ENCODE results near the gene CACTIN. TPM values are rescaled to one million over a fixed set of nuclear protein-coding genes. Genes with fewer than 3 reads are reported as not detected.

CACTIN gene
- total RNA-seq, 4 donors from 2014 or later, result 21.1 to 46.5 (median 33.6) TPM

DNA sequence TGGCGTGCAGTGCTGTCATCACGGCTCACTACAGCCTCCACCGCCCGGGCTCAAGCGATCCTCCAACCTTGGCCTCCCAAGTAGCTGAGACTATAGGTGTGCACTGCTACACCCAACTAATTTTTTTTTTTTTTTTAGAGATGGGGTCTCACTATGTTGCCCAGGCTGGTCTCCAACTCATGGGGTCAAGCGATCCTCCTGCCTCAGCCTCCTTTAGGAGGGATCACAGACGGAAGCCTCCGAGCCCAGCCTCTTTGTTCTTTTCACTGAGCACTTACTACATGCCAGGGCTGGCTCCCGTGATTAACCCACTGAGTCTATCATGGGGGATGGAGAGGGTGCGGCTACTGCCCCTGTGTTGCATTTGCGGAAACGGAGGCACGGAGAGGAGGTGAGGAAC is 12.9 kb upstream of the CACTIN start:
- no peak overlapping the region for H3K4me3 ChIP-seq (ENCODE audit: low read depth, poor library complexity, severe bottlenecking)
- intact Hi-C loops (cut with DNase I; ENCODE audit: low total_unique reads), result no loop called here
- no peak for DNase-seq (ENCODE audit: low spot score in 2 of 2)
- WGBS, 2 donors, result 96 to 98% methylated on average over 13 of the region's 13 CpGs
- TF ChIP-seq, protein P1, sequence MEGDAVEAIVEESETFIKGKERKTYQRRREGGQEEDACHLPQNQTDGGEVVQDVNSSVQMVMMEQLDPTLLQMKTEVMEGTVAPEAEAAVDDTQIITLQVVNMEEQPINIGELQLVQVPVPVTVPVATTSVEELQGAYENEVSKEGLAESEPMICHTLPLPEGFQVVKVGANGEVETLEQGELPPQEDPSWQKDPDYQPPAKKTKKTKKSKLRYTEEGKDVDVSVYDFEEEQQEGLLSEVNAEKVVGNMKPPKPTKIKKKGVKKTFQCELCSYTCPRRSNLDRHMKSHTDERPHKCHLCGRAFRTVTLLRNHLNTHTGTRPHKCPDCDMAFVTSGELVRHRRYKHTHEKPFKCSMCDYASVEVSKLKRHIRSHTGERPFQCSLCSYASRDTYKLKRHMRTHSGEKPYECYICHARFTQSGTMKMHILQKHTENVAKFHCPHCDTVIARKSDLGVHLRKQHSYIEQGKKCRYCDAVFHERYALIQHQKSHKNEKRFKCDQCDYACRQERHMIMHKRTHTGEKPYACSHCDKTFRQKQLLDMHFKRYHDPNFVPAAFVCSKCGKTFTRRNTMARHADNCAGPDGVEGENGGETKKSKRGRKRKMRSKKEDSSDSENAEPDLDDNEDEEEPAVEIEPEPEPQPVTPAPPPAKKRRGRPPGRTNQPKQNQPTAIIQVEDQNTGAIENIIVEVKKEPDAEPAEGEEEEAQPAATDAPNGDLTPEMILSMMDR (IDR thresholded peaks at IDR 0.05), result no peak
- TF ChIP-seq POLR2A (IDR thresholded peaks at IDR 0.05), result no peak

- no peak for TF ChIP-seq POLR2A (IDR thresholded peaks at IDR 0.05)
- TF ChIP-seq, protein P1 (IDR thresholded peaks at IDR 0.05), result no peak
- intact Hi-C loops (cut with DNase I; ENCODE audit: low total_unique reads), result no loop called here
- no peak overlapping the region for H3K4me3 ChIP-seq (ENCODE audit: low read depth, poor library complexity, severe bottlenecking)
- 89 to 93% methylated on average over 40 to 42 of the region's 55 CpGs for WGBS, 2 donors
- DNase-seq (ENCODE audit: low spot score in 2 of 2), result no peak
Observed at GRCh38 chr19:3638208-3639193, 11.9 kb upstream of the CACTIN start.

DNA sequence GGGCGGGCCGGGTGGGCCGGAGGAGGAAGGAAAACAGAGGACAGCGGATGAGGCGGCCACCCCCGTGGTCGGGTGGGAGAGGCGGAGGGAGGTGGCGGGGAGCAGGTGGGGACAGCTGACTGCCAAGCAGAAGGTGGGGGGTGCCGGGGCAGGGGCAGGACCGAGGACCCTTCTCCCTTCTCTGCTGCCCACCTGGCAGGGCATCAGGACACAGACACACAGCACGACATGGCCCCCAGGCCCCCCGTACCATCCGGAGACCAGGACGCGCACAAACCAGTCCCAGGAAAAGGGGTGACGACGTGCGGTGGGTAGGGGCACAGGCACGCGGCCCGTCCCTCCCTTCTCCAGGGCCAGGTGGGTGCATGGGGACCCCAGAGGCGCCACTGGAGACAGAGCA is 11.0 kb upstream of the CACTIN start:
- intact Hi-C loops (cut with DNase I; ENCODE audit: low total_unique reads), result no loop called here
- H3K4me3 ChIP-seq (ENCODE audit: low read depth, poor library complexity, severe bottlenecking), result no peak overlapping the region
- TF ChIP-seq, protein P1 (IDR thresholded peaks at IDR 0.05), result no peak
- no peak for TF ChIP-seq POLR2A (IDR thresholded peaks at IDR 0.05)
- no peak for DNase-seq (ENCODE audit: low spot score in 2 of 2)
- WGBS, 2 donors, result 92 to 94% methylated on average over 22 to 23 of the region's 23 CpGs

- WGBS, 2 donors, result 95 to 96% methylated on average over 18 to 20 of the region's 20 CpGs
- no peak for DNase-seq (ENCODE audit: low spot score in 2 of 2)
- intact Hi-C loops (cut with DNase I; ENCODE audit: low total_unique reads), result no loop called here
Observed at GRCh38 chr19:3636962-3637361, 10.4 kb upstream of the CACTIN start.

DNA sequence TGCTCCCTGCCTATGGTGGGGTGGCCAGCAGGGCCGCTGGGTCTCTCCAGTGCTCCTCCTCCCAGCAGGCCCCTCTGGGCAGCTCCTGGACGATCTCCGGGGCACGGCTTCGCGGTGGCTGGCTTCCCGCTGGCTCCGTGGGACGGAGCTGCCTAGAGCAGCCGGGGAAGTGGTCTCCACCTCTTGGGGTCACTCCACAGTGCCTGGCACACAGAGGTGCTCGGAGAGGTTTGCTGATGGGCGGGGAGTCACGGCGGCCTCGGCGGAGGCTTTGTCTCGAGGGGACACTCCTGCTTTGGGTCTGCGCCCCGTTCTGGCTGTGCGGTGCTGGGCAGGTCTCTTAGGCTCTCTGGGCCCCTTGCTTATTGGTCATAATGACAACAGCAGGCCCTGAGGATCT is 9.9 kb upstream of the CACTIN start:
- no peak for TF ChIP-seq POLR2A (IDR thresholded peaks at IDR 0.05)
- TF ChIP-seq, protein P1 (IDR thresholded peaks at IDR 0.05), result no peak
- intact Hi-C loops (cut with DNase I; ENCODE audit: low total_unique reads), result no loop called here

More at GRCh38 chr19:3636962-3637361, 10.4 kb upstream of the CACTIN start:
- no peak for TF ChIP-seq POLR2A (IDR thresholded peaks at IDR 0.05)
- H3K4me3 ChIP-seq (ENCODE audit: low read depth, poor library complexity, severe bottlenecking), result no peak overlapping the region

DNA sequence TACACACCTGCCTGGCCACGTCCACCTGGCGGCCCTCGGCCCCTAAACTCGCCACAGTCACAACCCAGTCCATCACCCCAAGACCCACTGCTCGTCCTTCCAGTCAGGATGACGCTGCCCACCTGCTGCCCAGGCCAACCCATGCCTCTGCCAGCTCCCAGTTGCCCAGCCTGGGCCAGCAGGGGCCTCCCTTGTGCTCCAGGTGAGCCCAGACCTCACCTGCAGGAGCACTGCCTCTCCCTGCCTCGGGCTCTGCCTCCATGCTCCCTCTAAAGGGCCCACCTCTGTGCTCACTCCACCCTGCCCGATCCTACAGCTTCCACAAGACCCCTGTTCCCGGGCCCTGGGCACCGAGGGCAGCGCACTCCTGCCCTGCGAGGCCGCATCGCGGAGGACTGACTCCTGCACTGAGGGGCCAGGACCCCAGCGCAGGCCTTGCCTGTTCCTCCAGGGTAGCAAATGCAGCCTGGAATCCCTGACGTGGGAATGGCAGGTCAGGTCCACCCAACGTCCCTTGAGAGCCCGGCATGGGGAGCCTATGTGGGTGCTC is 8.0 kb upstream of the CACTIN start:
- no peak overlapping the region for H3K4me3 ChIP-seq (ENCODE audit: low read depth, poor library complexity, severe bottlenecking)
- 92 to 97% methylated on average over 11 to 19 of the region's 19 CpGs for WGBS, 2 donors
- TF ChIP-seq, protein P1 (IDR thresholded peaks at IDR 0.05), result no peak
- TF ChIP-seq POLR2A (IDR thresholded peaks at IDR 0.05), result no peak
- no peak for DNase-seq (ENCODE audit: low spot score in 2 of 2)
- intact Hi-C loops (cut with DNase I; ENCODE audit: low total_unique reads), result no loop called here

More for the DNA sequence above, 9.9 kb upstream of the CACTIN start:
- DNase-seq (ENCODE audit: low spot score in 2 of 2), result no peak
- 87 to 92% methylated on average over 14 to 20 of the region's 20 CpGs for WGBS, 2 donors
- no peak overlapping the region for H3K4me3 ChIP-seq (ENCODE audit: low read depth, poor library complexity, severe bottlenecking)

Data from lower leg skin (tissue), 4 donors.